IPS DF 6.9 (cell line): Measurements from ENCODE around the gene VGLL3.

ENCODE experiments used
- DNase-seq: peaks from one replicate; pipeline ENCODE4 v3.0.0-alpha.2; 2013; ENCODE audit warnings: low read depth, low spot score
- H3K27ac ChIP-seq: one replicate; pipeline ENCODE4 v1.5.1; 2013; ENCODE audit warnings: low read length, control low read depth
- H3K27me3 ChIP-seq: 2 replicates; pipeline ENCODE4 v1.6.1; 2013; ENCODE audit warnings: mild to moderate bottlenecking, low read length; ENCODE audit not compliant: control insufficient read depth, insufficient read depth
- H3K36me3 ChIP-seq: 2 replicates; pipeline ENCODE4 v1.6.1; 2013; ENCODE audit warnings: low read length; ENCODE audit not compliant: control insufficient read depth, insufficient read depth
- H3K4me1 ChIP-seq: 2 replicates; pipeline ENCODE4 v1.6.1; 2013; ENCODE audit warnings: low read length; ENCODE audit not compliant: control insufficient read depth, insufficient read depth
- H3K4me3 ChIP-seq: 2 replicates; pipeline ENCODE4 v1.5.1; 2013; ENCODE audit warnings: mild to moderate bottlenecking, low read length
- H3K9me3 ChIP-seq: 2 replicates; pipeline ENCODE4 v1.6.1; 2013; ENCODE audit warnings: low read length, inconsistent platforms; ENCODE audit not compliant: control insufficient read depth, insufficient read depth
- WGBS: extraction: QIAGEN DNeasy Blood & Tissue Kit; methylation state at CpG from one replicate; pipeline ENCODE4 v1.1.7; 2013; ENCODE audit warnings: mixed read lengths, missing lambda C conversion rate; ENCODE audit not compliant: insufficient read length, insufficient coverage; 5-methylcytosine and 5-hydroxymethylcytosine counted together

VGLL3 gene

GRCh38 chr3:87002346-87002745 is 11.4 kb upstream of the VGLL3 start:
- whole genome bisulfite sequencing = no CpG with 5 or more reads among the region's 4 CpGs
- Histone ChIP-seq H3K27me3 (no peaks in the 10 kb centered on the region), H3K4me3 (no peak overlapping the region), H3K27ac (no peak overlapping the region), H3K4me1 (no peaks in the 10 kb centered on the region), H3K36me3 (no peaks in the 10 kb centered on the region), H3K9me3 (no peaks in the 10 kb centered on the region)
- no peak for DNase-seq

DNA sequence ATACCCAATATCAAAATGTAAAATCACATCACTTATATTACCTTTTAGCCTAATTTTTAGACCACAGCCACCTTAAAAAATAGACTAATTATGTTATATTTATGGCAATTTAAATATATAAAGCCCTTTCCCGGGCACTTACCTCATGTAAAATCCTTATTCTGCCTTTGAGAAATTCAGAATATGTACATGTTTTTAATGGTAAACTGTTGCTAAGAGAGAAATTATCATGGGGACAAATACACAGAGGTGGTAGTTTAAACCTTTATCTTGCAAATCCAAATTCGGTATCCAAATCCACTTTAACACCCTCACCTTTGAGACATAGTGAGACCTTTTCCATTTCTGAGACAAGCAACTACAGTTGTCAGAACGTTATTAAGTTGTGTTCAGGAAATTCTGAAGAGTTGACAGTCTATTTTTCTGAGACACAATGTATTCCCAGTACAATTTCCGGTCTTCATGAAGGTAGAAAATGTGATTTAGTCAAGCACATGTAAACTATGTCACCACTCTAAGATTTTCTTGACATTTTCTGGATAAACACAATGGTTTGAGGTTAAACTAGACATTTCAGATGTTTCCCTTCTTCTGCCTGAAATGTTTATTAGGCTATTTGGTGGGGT is 10.6 kb upstream of the VGLL3 start:
- no peak overlapping the region for H3K27ac ChIP-seq
- no peaks in the 10 kb centered on the region for H3K4me1 ChIP-seq
- no peaks in the 10 kb centered on the region for H3K9me3 ChIP-seq
- no peak for DNase-seq
- no peaks in the 10 kb centered on the region for H3K36me3 ChIP-seq
- WGBS = no CpG with 5 or more reads among the region's 4 CpGs
- H3K4me3 ChIP-seq = no peak overlapping the region
- no peaks in the 10 kb centered on the region for H3K27me3 ChIP-seq

- H3K36me3 ChIP-seq = no peaks in the 10 kb centered on the region
- no peaks in the 10 kb centered on the region for H3K9me3 ChIP-seq
- no peak overlapping the region for H3K4me3 ChIP-seq
- no peaks in the 10 kb centered on the region for H3K27me3 ChIP-seq
- no peaks in the 10 kb centered on the region for H3K4me1 ChIP-seq
- DNase-seq = no peak
- WGBS = no CpG with 5 or more reads among the region's 4 CpGs
- no peak overlapping the region for H3K27ac ChIP-seq
Observed at GRCh38 chr3:87000940-87001339, 10.0 kb upstream of the VGLL3 start.

GRCh38 chr3:86998569-86998968 is 7.6 kb upstream of the VGLL3 start:
- DNase-seq = no peak
- no peak overlapping the region for H3K4me3 ChIP-seq
- no peak overlapping the region for H3K27ac ChIP-seq
- no peaks in the 10 kb centered on the region for H3K27me3 ChIP-seq
- no CpG with 5 or more reads among the region's 1 CpG for WGBS
- H3K9me3 ChIP-seq = no peaks in the 10 kb centered on the region
- no peaks in the 10 kb centered on the region for H3K36me3 ChIP-seq
- H3K4me1 ChIP-seq = no peaks in the 10 kb centered on the region

DNA sequence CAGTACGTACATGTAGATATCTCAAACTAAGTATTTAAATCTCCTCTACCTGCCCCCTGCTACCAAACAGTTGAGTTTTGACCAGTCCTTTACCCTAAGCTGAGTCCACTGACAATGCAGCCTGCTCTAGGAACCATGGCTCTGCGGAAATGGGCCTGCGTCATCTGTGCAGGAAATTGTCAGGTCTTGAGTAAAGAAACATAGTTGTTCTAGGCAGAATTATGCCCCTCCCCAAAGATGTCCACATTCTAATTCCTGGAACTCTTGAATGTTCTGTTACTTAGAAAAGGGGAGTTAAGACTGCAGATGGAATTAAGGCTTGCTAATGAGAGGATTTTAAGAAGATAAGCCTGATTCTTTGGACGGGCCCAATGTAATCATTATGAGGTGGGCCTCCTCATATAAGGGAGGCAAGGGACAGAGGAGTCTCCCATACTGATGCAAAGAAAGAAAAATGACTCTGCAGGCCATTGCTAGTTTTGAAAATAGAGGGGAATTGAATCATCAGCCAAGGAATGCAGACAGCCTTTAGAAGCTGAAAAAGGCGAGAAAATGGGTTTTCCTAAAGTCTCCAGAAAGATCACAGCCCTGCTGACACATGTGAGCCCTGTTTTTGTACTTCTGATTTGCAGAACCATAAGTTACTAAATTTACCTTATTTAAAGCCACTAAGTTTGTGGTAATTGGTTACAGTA is 5.5 kb upstream of the VGLL3 start:
- H3K4me3 ChIP-seq = no peak overlapping the region
- no peaks in the 10 kb centered on the region for H3K27me3 ChIP-seq
- no CpG with 5 or more reads among the region's 5 CpGs for WGBS
- no peaks in the 10 kb centered on the region for H3K4me1 ChIP-seq
- H3K9me3 ChIP-seq = no peaks in the 10 kb centered on the region
- H3K36me3 ChIP-seq = no peaks in the 10 kb centered on the region
- no peak for DNase-seq
- H3K27ac ChIP-seq = no peak overlapping the region

DNA sequence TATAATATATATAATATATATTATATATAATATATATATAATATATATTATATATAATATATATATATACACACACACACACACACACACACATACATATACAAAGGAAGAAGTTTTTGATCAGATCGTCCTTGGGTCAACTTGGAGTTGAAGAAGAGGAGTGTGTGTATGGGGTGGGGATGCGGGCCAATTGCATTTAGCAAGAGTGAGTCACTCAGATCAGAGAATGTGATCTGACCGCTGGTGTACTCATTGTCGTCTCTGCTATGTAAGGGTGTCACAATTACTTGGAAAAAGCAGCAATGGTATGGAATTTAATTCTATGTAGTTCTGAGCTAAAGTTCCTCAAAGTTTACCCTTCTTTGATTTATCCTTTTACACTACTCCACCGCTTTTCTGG is 4.6 kb upstream of the VGLL3 start:
- no peak for DNase-seq
- no peaks in the 10 kb centered on the region for H3K27me3 ChIP-seq
- no peaks in the 10 kb centered on the region for H3K36me3 ChIP-seq
- H3K4me3 ChIP-seq = no peak overlapping the region
- WGBS = 100% methylated on average over 1 of the region's 5 CpGs
- no peaks in the 10 kb centered on the region for H3K9me3 ChIP-seq
- no peaks in the 10 kb centered on the region for H3K4me1 ChIP-seq
- H3K27ac ChIP-seq = no peak overlapping the region

GRCh38 chr3:86993704-86994103 is 2.8 kb upstream of the VGLL3 start:
- Histone ChIP-seq H3K36me3 (no peaks in the 10 kb centered on the region), H3K4me3 (no peak overlapping the region), H3K27ac (no peak overlapping the region), H3K27me3 (no peaks in the 10 kb centered on the region; the same call in 1 of the 2 replicates), H3K4me1 (no peaks in the 10 kb centered on the region), H3K9me3 (no peaks in the 10 kb centered on the region)
- DNase-seq = no peak
- WGBS = no CpG with 5 or more reads among the region's 7 CpGs

GRCh38 chr3:86991840-86992435 is 989 bp upstream of the VGLL3 start:
- H3K27me3 ChIP-seq = no peaks in the 10 kb centered on the region; the same call in 1 of the 2 replicates
- no peak overlapping the region for H3K27ac ChIP-seq
- no peaks in the 10 kb centered on the region for H3K9me3 ChIP-seq
- no peak overlapping the region for H3K4me3 ChIP-seq
- DNase-seq = no peak
- H3K36me3 ChIP-seq = no peaks in the 10 kb centered on the region
- no CpG with 5 or more reads among the region's 8 CpGs for WGBS
- no peaks in the 10 kb centered on the region for H3K4me1 ChIP-seq

- DNase-seq = no peak
- Histone ChIP-seq H3K36me3 (no peaks in the 10 kb centered on the region), H3K27me3 (no peaks in the 10 kb centered on the region; the same call in 1 of the 2 replicates), H3K27ac (no peak overlapping the region), H3K4me1 (no peaks in the 10 kb centered on the region), H3K4me3 (peak overlapping the region; percentile 67; the same call in 1 of the 2 replicates), H3K9me3 (no peaks in the 10 kb centered on the region)
- no CpG with 5 or more reads among the region's 7 CpGs for WGBS
Observed at GRCh38 chr3:86991482-86991815, 500 bp upstream of the VGLL3 start.

DNA sequence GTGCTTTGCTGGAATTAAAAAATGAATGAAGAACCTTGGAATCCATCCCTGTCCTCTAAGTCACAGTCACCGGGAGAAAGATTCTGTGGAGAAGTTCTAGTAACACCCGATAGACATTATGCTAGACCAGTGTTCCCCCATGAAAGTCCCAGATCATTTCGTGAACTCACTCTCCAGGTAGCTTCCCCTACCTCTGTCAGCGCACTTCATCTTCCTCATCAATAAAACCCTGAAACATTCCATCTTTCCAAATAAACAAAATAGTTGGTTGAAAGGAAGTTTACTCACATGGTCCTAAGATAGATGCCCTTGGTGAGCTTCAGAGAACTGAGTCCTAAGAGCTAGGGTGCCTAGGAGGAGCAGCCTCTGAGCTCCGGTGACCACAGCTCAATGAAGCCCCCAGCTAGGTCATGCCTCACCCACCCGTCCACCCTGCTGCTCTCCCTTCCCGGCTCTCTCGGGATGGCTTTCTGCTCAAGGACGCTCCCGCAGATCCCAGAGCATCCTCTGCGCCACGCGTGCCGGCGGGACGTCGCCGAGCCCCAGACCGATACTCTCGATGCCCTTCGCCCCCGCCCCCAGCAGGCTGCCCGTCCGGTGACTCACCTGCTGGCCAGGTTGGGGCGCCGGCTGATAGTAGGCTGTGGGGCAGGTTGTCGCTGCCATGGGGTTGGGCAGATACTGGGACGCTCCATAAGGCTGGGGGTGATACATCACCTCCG is 776 bp downstream of the VGLL3 start:
- H3K4me3 ChIP-seq = peak overlapping the region; percentile 67; the same call in 1 of the 2 replicates
- H3K27ac ChIP-seq = no peak overlapping the region
- H3K9me3 ChIP-seq = no peaks in the 10 kb centered on the region
- no peaks in the 10 kb centered on the region for H3K36me3 ChIP-seq
- no peaks in the 10 kb centered on the region; the same call in 1 of the 2 replicates for H3K27me3 ChIP-seq
- H3K4me1 ChIP-seq = no peaks in the 10 kb centered on the region
- no peak for DNase-seq
- WGBS = no CpG with 5 or more reads among the region's 29 CpGs
